GM19239 (cell line): Measurements from ENCODE around the gene MAPK1IP1L.
A peak's percentile ranks its signal among the peaks of the same experiment; 100 is the strongest.

Experiments
- DNase-seq: peaks from one replicate; pipeline ENCODE4 v3.0.0; 2011; ENCODE audit warnings: low spot score; ENCODE audit not compliant: insufficient read length
- FAIRE-seq: peaks from 2 replicates; lab custom pipeline; 2011; peaks lifted over from hg19 to GRCh38; lab: Jason Lieb, UNC

Gene MAPK1IP1L

GRCh38 chr14:55117803-55118441, 66.5 kb downstream of the MAPK1IP1L start:
- no peak for DNase-seq
- peak; percentile 23 for FAIRE-seq

GRCh38 chr14:55118761-55119160, 67.3 kb downstream of the MAPK1IP1L start:
- DNase-seq = no peak
- FAIRE-seq = no peak
